ENCODE results near the gene ADGRE3. TPM values are rescaled to one million over a fixed set of nuclear protein-coding genes. Genes with fewer than 3 reads are reported as not detected.

Gene ADGRE3
- total and polyA plus RNA-seq, 2 of the 8 experiments (the other 6 are each of a cell fraction or from before 2014, with no cell fraction given): not detected

DNA sequence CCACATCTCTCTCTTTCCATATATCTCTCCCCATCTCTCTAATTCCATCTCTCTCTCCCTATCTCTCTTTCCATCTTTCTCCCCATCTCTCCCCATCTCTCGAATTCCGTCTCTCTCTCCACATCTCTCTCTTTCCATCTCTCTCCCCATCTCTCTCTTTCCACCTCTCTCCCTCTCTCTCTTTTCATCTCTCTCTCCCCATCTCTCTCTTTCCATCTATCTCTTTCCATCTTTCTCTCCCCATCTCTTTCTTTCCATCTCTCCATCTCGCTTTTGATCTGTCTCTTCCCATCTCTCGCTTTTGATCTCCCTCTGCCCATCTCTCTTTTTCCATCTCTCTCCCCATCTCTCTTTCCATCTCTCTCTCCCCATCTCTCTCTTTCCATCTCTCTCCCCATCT is 25.6 kb downstream of the ADGRE3 start:
- H3K23me2 ChIP-seq (ENCODE audit: low read depth, low read length): peaks cover 3% of the 10 kb centered on the region; the same call in 1 of the 2 replicates
- no peak overlapping the region for H2BK5ac ChIP-seq (ENCODE audit: low read depth, low read length)
- H4K91ac ChIP-seq (replicated peaks; ENCODE audit: insufficient read length, low read length): no peak overlapping the region
- H3K36me3 ChIP-seq (ENCODE audit: control insufficient read depth in 2 of 4, insufficient read depth in 4 of 4, low read length in 3 of 4): no peaks in the 10 kb centered on the region
- H2BK15ac ChIP-seq (ENCODE audit: low read length): no peak overlapping the region
- no peaks in the 10 kb centered on the region for H3K79me1 ChIP-seq (ENCODE audit: low read depth, low read length)
- CTCF ChIA-PET (ENCODE audit: partially characterized antibody): no interaction called here
- H4K8ac ChIP-seq (ENCODE audit: extremely low read depth, insufficient read depth, low read length): no peak overlapping the region
- no peak overlapping the region for H3K9ac ChIP-seq (replicated peaks in 1 of 4; ENCODE audit: extremely low read depth in 1 of 4, low read depth in 3 of 4, low read length in 3 of 4)
- H3K79me2 ChIP-seq (ENCODE audit: control insufficient read depth in 1 of 2, insufficient read depth in 2 of 2, low read length in 2 of 2): no peaks in the 10 kb centered on the region
- H2AFZ ChIP-seq (ENCODE audit: low read length): no peak overlapping the region
- H2BK20ac ChIP-seq (ENCODE audit: low read length): no peak overlapping the region
- peaks cover 41 to 50% of the 10 kb centered on the region in 2 experiments for H3K9me3 ChIP-seq (ENCODE audit: insufficient read depth in 2 of 2, low read depth in 1 of 2, low read length in 1 of 2)
- H3K56ac ChIP-seq (replicated peaks; ENCODE audit: insufficient read length, low read depth, low read length): no peak overlapping the region
- H2AK5ac ChIP-seq (ENCODE audit: low read depth, low read length): no peak overlapping the region
- no peak overlapping the region for H3K14ac ChIP-seq (ENCODE audit: insufficient read length)
- no peak for FAIRE-seq
- no peak overlapping the region for H3K4me3 ChIP-seq (ENCODE audit: extremely low read depth in 1 of 4, insufficient read depth in 2 of 4, low read depth in 3 of 4, low read length in 4 of 4)
- no peak overlapping the region for H3K23ac ChIP-seq (ENCODE audit: insufficient read length)
- H2BK12ac ChIP-seq (ENCODE audit: low read depth, low read length): no peak overlapping the region
- DNase-seq (ENCODE audit: low read depth in 1 of 2, low spot score in 2 of 2): no peak
- no peaks in the 10 kb centered on the region for H4K20me1 ChIP-seq (replicated peaks in 1 of 2; ENCODE audit: control insufficient read depth in 1 of 2, insufficient read depth in 2 of 2, low read length in 2 of 2)
- no peak overlapping the region for H3K4ac ChIP-seq (replicated peaks; ENCODE audit: insufficient read length, low read depth, low read length)
- no peaks in the 10 kb centered on the region for H3K27me3 ChIP-seq (replicated peaks in 1 of 4; ENCODE audit: control insufficient read depth in 3 of 4, extremely low read depth in 1 of 4, insufficient read depth in 3 of 4, low read length in 3 of 4)
- no peak overlapping the region for H3K18ac ChIP-seq (ENCODE audit: extremely low read depth, low read length)
- no peak overlapping the region for H3K27ac ChIP-seq (ENCODE audit: low read depth, low read length)
- WGBS, 2 experiments (ENCODE audit: extremely low coverage in 1 of 2, insufficient coverage in 1 of 2, insufficient read length in 1 of 2, insufficient replicate concordance in 2 of 2, low coverage in 1 of 2, low lambda C conversion rate in 2 of 2, missing lambda C conversion rate in 1 of 2): 72 to 100% methylated on average over 4 of the region's 4 CpGs
- no peak overlapping the region for H2BK120ac ChIP-seq (replicated peaks; ENCODE audit: low read depth, low read length)
- no peaks in the 10 kb centered on the region for H3K4me1 ChIP-seq (replicated peaks in 1 of 4; ENCODE audit: control insufficient read depth in 3 of 4, insufficient read depth in 4 of 4, low read length in 3 of 4)
- POLR2A ChIA-PET (ENCODE audit: partially characterized antibody): no interaction called here
- H4K5ac ChIP-seq (ENCODE audit: insufficient read length, low read depth, low read length): no peak overlapping the region
- no peak overlapping the region for H3K4me2 ChIP-seq (ENCODE audit: insufficient read depth in 1 of 2, low read depth in 2 of 2, low read length in 2 of 2)
- no peak for TF ChIP-seq RFX5 (IDR thresholded peaks at IDR 0.05; ENCODE audit: borderline replicate concordance, low read depth, low read length)
- TF ChIP-seq NRF1 (IDR thresholded peaks at IDR 0.05; ENCODE audit: low read depth, low read length): no peak
- no peak for TF ChIP-seq RAD21 (IDR thresholded peaks at IDR 0.05 in 1 of 2, conservative IDR thresholded peaks at IDR 0.05 in 1 of 2; ENCODE audit: low read depth in 2 of 2, low read length in 2 of 2)
- no peak for TF ChIP-seq TAF1 (IDR thresholded peaks at IDR 0.05; ENCODE audit: low read depth, low read length)
- no peak for TF ChIP-seq SIX5 (IDR thresholded peaks at IDR 0.05; ENCODE audit: low read depth, low read length)
- no peak for TF ChIP-seq HDAC2 (IDR thresholded peaks at IDR 0.05; ENCODE audit: borderline replicate concordance in 1 of 2, low read depth in 2 of 2, low read length in 2 of 2)
- TF ChIP-seq SP4 (IDR thresholded peaks at IDR 0.05; ENCODE audit: low read length): no peak
- TF ChIP-seq CBX5 (IDR thresholded peaks at IDR 0.05; ENCODE audit: low read depth, low read length): no peak
- TF ChIP-seq KDM1A (IDR thresholded peaks at IDR 0.05; ENCODE audit: borderline replicate concordance, low read length): no peak
- no peak for TF ChIP-seq EGR1 (IDR thresholded peaks at IDR 0.05; ENCODE audit: borderline replicate concordance, low read depth, low read length)
- TF ChIP-seq JUND (IDR thresholded peaks at IDR 0.05; ENCODE audit: low read length): no peak
- no peak for TF ChIP-seq BCL11A (IDR thresholded peaks at IDR 0.05; ENCODE audit: low read depth in 2 of 2, low read length in 2 of 2)
- no peak for TF ChIP-seq RBBP5 (IDR thresholded peaks at IDR 0.05; ENCODE audit: borderline replicate concordance, low read depth, low read length)
- TF ChIP-seq SP2 (IDR thresholded peaks at IDR 0.05; ENCODE audit: low read length): no peak
- TF ChIP-seq CBX8 (IDR thresholded peaks at IDR 0.05; ENCODE audit: borderline replicate concordance, low read depth, low read length): no peak
- TF ChIP-seq PHF8 (conservative IDR thresholded peaks at IDR 0.05; ENCODE audit: low read depth, low read length): no peak
